Activated CD8-positive, alpha-beta T cell treated with anti-CD3 and anti-CD28 coated beads, Interleukin-2, amount 10 ng/mL, durations not matched to agents 7 days and 5 days (primary cell): ENCODE measurements around the gene DAB2. TPM values are rescaled to one million over a fixed set of nuclear protein-coding genes. Genes with fewer than 3 reads are reported as not detected.

ENCODE experiments used
- ATAC-seq: fragments of 150-1000 bp; cut with Tn5 transposase; one replicate; pipeline ENCODE4 v1.10.0; 2021; ENCODE audit warnings: moderate library complexity
- CTCF ChIA-PET: fragments of 350-600 bp; sonication (Branson Sonifier 250); formaldehyde crosslinking; loops from one replicate; lab custom pipeline; 2021; ENCODE audit warnings: antibody characterized with exemption; lab: Charles Lee
- POLR2A ChIA-PET: fragments of 350-600 bp; sonication (Branson Sonifier 250); formaldehyde crosslinking; loops from one replicate; lab custom pipeline; 2021; ENCODE audit warnings: antibody characterized with exemption; lab: Charles Lee
- DNase-seq: peaks from one replicate; pipeline ENCODE4 v3.0.0-alpha.2; 2020
- H3K27ac Mint-ChIP-seq: one replicate; pipeline ENCODE4 v1.8.0; 2021; ENCODE audit warnings: mild to moderate bottlenecking, mixed read lengths
- H3K27me3 Mint-ChIP-seq: one replicate; pipeline ENCODE4 v1.8.0; 2021; ENCODE audit warnings: low read depth, mixed read lengths
- H3K36me3 Mint-ChIP-seq: one replicate; pipeline ENCODE4 v1.8.0; 2021; ENCODE audit warnings: low read depth, mixed read lengths
- H3K4me1 Mint-ChIP-seq: one replicate; pipeline ENCODE4 v1.8.0; 2021; ENCODE audit warnings: low read depth, mixed read lengths
- H3K4me3 Mint-ChIP-seq: one replicate; pipeline ENCODE4 v1.8.0; 2021; ENCODE audit warnings: mild to moderate bottlenecking, mixed read lengths
- H3K9me3 Mint-ChIP-seq: one replicate; pipeline ENCODE4 v1.8.0; 2022; ENCODE audit warnings: mixed read lengths; ENCODE audit not compliant: insufficient read depth
- total RNA-seq, 2 experiments: library from RNA; stranded (reverse); gene quantifications; one replicate each; pipeline ENCODE4 v1.2.3, GENCODE V29; 2021

DAB2 gene
- total RNA-seq, 2 experiments from 2014 or later, result not detected

DNA sequence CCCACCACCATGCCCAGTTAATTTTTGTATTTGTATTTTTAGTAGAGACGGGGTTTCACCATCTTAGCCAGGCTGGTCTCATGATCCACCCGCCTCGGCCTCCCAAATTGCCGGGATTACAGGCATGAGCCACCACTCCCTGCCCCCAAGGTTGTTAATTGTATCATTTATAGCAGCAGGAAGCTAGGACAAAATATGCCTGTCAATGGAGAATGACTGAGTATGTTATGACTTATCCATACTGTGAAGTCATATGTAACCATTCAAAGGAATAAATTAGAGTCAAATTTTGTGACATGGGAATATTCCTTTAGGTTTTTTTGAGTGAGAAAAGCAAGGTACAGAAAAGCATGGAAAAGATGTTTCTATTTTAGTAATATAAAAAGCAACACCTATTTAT is 3.9 kb upstream of the DAB2 start:
- Mint-ChIP-seq H3K4me1 (peaks cover 5% of the 10 kb centered on the region), H3K4me3 (no peak overlapping the region), H3K36me3 (no peaks in the 10 kb centered on the region), H3K9me3 (no peaks in the 10 kb centered on the region), H3K27ac (no peak overlapping the region), H3K27me3 (peaks cover 38% of the 10 kb centered on the region)
- ChIA-PET CTCF (no interaction called here), POLR2A (no interaction called here)
- DNase-seq, result no peak
- no peak for ATAC-seq

DNA sequence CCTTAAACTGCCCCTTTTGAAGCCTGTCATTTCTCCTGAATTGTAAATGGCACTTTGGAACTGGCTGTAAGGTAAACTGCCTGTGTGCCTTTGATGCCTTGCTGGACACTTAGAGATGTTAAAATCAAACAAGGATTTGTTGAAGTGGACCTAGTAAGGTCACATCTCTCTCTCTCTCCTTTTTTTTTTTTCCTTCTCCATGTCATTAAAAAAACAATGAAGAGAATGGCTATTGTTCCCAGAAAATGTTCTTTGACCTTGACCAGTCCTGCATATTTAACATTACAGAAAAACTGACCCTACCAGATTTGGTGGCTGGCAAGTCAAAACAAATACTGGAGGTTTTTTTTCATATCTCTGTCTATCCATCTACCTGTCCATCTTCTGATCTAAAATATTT is 2.9 kb upstream of the DAB2 start:
- no peak overlapping the region for H3K4me3 Mint-ChIP-seq
- ChIA-PET CTCF (no interaction called here), POLR2A (no interaction called here)
- no peak for ATAC-seq
- peaks cover 41% of the 10 kb centered on the region for H3K27me3 Mint-ChIP-seq
- no peak for DNase-seq
- no peak overlapping the region for H3K27ac Mint-ChIP-seq
- no peaks in the 10 kb centered on the region for H3K36me3 Mint-ChIP-seq
- no peaks in the 10 kb centered on the region for H3K9me3 Mint-ChIP-seq
- H3K4me1 Mint-ChIP-seq, result peaks cover 5% of the 10 kb centered on the region

DNA sequence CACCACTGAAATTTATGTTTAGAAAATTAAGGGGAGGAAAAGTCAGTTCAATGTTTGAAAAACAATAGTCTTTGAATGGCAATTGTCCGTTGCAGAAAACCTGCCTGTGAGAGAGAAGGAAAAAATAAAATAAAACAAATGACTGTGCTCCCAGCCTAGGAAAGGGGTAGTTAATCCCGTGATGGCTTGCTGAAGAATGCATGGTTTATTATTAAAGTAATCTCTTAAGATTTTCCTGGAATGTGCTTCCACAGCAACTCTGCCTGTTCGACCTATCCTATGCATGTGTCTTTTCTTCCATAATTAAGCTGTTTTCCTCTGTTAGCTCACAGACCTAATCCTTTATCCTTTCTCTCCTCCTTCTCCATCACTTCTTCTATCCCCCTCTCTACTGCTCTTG is 2.4 kb upstream of the DAB2 start:
- H3K27me3 Mint-ChIP-seq, result peaks cover 41% of the 10 kb centered on the region
- ATAC-seq, result no peak
- H3K4me3 Mint-ChIP-seq, result no peak overlapping the region
- CTCF ChIA-PET, result no interaction called here
- no peak for DNase-seq
- no peaks in the 10 kb centered on the region for H3K36me3 Mint-ChIP-seq
- H3K4me1 Mint-ChIP-seq, result peaks cover 5% of the 10 kb centered on the region
- no peak overlapping the region for H3K27ac Mint-ChIP-seq
- H3K9me3 Mint-ChIP-seq, result no peaks in the 10 kb centered on the region
- POLR2A ChIA-PET, result no interaction called here

DNA sequence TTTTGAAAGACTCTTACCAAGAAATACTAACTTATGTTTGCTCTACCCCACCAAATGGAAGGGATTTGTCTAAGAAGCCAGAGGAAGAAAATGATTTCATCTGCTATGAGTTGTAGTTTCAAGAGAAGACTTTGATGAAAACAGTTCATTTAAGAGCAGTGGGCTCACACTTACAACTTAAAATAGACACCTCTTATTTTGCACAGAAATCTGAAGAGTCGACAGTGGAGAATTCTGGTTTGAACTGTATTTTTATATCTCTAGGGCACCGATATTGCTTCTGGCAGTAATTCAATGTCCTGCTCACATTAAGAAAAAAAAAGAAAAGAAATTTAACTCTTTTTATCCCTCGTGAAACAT is 1.9 kb upstream of the DAB2 start:
- no peak overlapping the region for H3K27ac Mint-ChIP-seq
- no peak overlapping the region for H3K4me3 Mint-ChIP-seq
- peaks cover 5% of the 10 kb centered on the region for H3K4me1 Mint-ChIP-seq
- ATAC-seq (no peak), DNase-seq (no peak)
- H3K36me3 Mint-ChIP-seq, result no peaks in the 10 kb centered on the region
- H3K9me3 Mint-ChIP-seq, result no peaks in the 10 kb centered on the region
- H3K27me3 Mint-ChIP-seq, result peaks cover 41% of the 10 kb centered on the region
- POLR2A ChIA-PET, result no interaction called here
- CTCF ChIA-PET, result no interaction called here

DNA sequence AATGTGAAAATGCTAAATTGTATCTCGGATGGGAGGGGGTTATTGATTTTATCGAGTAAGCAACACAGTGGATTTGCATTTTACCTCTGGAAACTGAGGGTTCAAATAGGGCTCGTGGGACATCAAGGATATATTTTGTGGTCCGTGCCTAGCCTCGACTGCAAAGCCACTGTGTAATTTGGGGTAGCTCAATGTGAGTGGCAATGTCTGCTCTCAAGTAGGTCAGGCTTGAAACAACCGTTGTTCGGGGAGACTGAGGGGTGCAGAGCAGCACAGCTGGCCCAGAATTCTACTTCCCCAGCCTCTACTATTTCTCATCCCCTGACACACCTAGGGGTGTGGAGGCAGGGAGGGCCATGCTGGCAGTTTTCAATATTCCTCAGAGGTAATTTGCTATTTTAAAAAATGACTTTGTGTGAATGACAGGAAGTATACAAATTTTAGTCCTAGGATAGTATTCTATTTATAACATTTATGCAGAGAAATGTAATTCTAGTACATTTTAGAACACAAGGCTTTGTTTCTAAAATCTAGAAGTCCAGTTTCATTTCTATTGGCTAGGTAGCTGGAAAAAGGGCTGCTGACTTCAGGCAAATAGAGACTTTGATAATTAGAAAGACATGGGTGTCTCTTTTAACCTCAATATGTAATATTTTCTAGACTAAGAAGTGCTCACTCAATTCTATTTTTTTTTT is 1.4 kb upstream of the DAB2 start:
- ChIA-PET POLR2A (no interaction called here), CTCF (interaction anchor here (1.0 to 2.7 kb wide), 2 partner anchors 14 to 121 kb away, joined by 3 to 12 read pairs; no protein-coding TSS in a partner anchor)
- Mint-ChIP-seq H3K27ac (no peak overlapping the region), H3K4me3 (no peak overlapping the region), H3K9me3 (no peaks in the 10 kb centered on the region), H3K36me3 (no peaks in the 10 kb centered on the region), H3K4me1 (peaks cover 5% of the 10 kb centered on the region), H3K27me3 (peaks cover 44% of the 10 kb centered on the region)
- DNase-seq (no peak), ATAC-seq (no peak)

DNA sequence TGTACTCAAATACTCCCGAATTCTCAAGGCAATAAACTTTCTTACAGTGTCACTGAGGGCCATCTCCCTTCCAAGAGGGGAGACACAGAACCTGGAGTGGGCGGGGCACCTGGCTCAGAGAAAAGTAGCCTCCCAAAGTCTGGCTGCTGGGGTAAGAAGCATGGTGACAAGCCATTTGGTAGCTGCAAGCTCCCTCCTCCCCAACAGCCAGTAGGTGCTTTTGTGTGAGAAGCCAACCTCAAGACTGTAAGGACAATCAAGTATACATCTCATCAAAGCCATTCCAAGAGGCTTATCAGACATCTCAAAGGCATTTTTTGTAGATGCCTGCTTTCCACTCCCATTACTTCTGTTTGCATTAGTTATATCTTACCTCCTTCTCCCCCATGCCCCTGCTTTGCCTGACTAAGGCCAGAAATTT is 1.4 kb downstream of the DAB2 start:
- ChIA-PET CTCF (interaction anchor here (0.9 to 2.7 kb wide), 3 partner anchors 22 to 206 kb away, joined by 3 to 12 read pairs (median 7); no protein-coding TSS in a partner anchor), POLR2A (interaction anchor here (1.0 kb wide), 1 partner anchor 11 kb away, joined by 3 read pairs; no protein-coding TSS in a partner anchor)
- no peak overlapping the region for H3K4me3 Mint-ChIP-seq
- ATAC-seq (no peak), DNase-seq (no peak)
- H3K27ac Mint-ChIP-seq, result no peak overlapping the region
- H3K9me3 Mint-ChIP-seq, result no peaks in the 10 kb centered on the region
- peaks cover 44% of the 10 kb centered on the region for H3K27me3 Mint-ChIP-seq
- no peaks in the 10 kb centered on the region for H3K36me3 Mint-ChIP-seq
- H3K4me1 Mint-ChIP-seq, result peaks cover 5% of the 10 kb centered on the region

DNA sequence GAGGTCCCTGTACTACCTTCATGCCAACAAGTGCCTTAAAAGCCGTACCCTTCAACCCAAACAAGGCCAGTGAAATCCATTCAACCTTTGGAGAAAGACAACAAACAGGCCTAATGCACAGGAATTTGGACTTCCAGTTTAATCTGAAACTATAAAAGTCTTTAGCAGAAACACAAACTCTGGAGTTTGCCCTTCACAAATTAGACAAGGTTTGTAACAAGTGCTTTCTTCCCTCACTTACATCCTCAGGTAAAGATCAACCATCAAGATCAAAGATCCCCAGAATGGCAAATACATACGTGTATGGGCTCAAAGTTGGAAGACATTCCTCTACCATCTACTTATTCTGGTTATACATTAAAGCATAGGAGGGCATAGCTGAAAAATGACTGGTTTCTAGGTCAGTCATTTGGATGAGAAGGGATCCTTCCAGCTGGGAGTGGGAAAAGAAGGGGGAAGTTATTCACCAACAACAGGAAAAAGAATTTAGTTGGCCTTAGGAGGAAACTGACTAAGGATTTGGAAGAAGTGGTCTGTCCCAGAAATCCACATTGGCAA is 2.0 kb downstream of the DAB2 start:
- CTCF ChIA-PET, result no interaction called here

DNA sequence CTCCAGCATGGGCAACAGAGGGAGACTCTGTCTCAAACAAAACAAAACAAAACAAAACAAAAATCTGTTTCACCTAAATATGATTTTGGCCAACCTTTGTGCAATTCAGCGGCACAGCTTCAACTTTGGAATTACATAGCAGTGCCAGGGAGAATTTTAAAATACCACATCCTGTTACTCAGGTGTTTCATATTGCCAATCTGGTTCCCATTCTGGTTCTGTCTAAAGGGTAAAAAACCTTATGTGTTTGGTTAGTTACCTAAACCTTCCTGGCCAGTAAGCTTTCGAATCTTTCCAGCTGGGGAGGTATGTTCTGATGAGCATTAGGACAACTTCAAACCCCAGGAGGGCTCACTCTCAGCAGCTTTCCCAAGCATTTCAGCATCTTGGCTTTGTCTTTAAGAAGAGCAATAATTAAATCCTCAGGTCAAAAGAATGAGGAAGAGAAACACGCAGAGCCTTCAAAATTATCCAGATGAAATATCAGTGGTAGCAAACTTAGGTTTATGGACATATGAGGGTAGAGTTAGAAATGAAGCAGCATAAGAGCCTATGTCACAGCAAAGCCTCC is 2.7 kb downstream of the DAB2 start:
- CTCF ChIA-PET, result interaction anchor here (0.8 kb wide), 1 partner anchor 205 kb away, joined by 3 read pairs; no protein-coding TSS in a partner anchor
- no peaks in the 10 kb centered on the region for H3K36me3 Mint-ChIP-seq
- H3K9me3 Mint-ChIP-seq, result no peaks in the 10 kb centered on the region
- POLR2A ChIA-PET, result interaction anchor here (0.6 kb wide), 1 partner anchor 41 kb away, joined by 3 read pairs; no protein-coding TSS in a partner anchor
- H3K4me1 Mint-ChIP-seq, result peaks cover 5% of the 10 kb centered on the region
- DNase-seq, result no peak
- H3K4me3 Mint-ChIP-seq, result no peak overlapping the region
- no peak for ATAC-seq
- H3K27me3 Mint-ChIP-seq, result peaks cover 46% of the 10 kb centered on the region
- H3K27ac Mint-ChIP-seq, result no peak overlapping the region

More for the DNA sequence above, 2.0 kb downstream of the DAB2 start:
- DNase-seq (no peak), ATAC-seq (no peak)
- peaks cover 5% of the 10 kb centered on the region for H3K4me1 Mint-ChIP-seq
- POLR2A ChIA-PET, result interaction anchor here (0.6 kb wide), 1 partner anchor 42 kb away, joined by 3 read pairs; no protein-coding TSS in a partner anchor
- H3K9me3 Mint-ChIP-seq, result no peaks in the 10 kb centered on the region
- peaks cover 46% of the 10 kb centered on the region for H3K27me3 Mint-ChIP-seq
- no peak overlapping the region for H3K4me3 Mint-ChIP-seq
- no peaks in the 10 kb centered on the region for H3K36me3 Mint-ChIP-seq
- H3K27ac Mint-ChIP-seq, result no peak overlapping the region

DNA sequence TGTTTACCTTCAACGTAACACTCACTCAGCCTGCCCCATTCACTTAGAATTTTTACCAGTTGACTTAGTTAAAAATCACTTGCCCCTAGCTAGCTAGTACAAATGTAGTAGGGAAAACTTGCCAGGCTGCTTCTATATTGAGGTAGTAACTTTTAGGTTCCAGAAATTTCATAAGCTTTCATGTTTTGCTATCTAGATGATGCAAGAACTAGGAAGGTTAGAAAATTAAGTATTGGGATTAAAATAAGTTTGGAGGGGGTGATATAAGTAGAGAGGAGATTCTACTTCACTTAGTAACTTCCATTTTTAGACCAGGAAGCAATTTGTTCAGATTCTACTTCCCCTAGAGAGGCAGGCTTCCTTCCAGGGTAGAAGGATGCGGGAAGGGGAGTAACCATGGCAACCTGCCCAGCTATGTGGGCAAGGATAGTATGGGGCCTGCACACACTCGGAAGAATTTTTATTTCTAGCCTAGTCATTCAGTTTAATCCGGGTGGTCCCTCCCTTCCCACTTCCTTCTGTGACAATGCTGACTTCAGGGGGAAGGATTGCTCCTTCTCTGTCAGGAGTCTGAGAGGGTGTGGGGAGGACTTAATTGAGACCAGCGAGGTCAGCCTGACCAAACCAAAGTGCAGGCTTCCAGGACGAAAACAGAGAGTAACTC is 4.2 kb downstream of the DAB2 start:
- peaks cover 5% of the 10 kb centered on the region for H3K4me1 Mint-ChIP-seq
- no peaks in the 10 kb centered on the region for H3K9me3 Mint-ChIP-seq
- no peaks in the 10 kb centered on the region for H3K36me3 Mint-ChIP-seq
- no peak overlapping the region for H3K4me3 Mint-ChIP-seq
- no peak for ATAC-seq
- POLR2A ChIA-PET, result interaction anchor here (0.6 kb wide), 1 partner anchor 20 kb away, joined by 4 read pairs; no protein-coding TSS in a partner anchor
- H3K27me3 Mint-ChIP-seq, result peaks cover 40% of the 10 kb centered on the region
- CTCF ChIA-PET, result interaction anchor here (0.6 kb wide), 1 partner anchor 540 kb away, joined by 3 read pairs; no protein-coding TSS in a partner anchor
- H3K27ac Mint-ChIP-seq, result no peak overlapping the region
- no peak for DNase-seq

DNA sequence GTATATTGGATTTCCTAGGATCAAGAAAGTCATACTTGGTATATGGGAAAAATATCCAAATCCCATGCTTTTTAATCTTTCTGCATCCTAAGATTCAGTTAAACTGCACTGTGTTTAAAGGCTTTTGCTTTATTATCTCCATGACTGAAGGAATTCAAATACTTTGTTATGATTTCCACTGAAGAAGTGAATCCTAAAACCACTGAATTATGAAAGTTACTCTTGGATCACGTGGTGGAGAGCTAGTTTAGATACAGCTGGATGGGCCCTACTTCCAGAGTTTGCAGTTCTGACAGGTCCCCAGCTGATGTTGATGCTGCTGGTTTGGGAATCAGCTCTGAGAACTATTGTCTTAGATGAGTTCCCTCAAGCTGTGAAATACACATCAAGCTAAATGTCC is 5.0 kb downstream of the DAB2 start:
- ChIA-PET CTCF (no interaction called here), POLR2A (interaction anchor here (0.6 kb wide), 1 partner anchor 21 kb away, joined by 4 read pairs; no protein-coding TSS in a partner anchor)
- Mint-ChIP-seq H3K4me3 (no peak overlapping the region), H3K36me3 (no peaks in the 10 kb centered on the region), H3K9me3 (no peaks in the 10 kb centered on the region), H3K4me1 (peaks cover 5% of the 10 kb centered on the region), H3K27me3 (peaks cover 36% of the 10 kb centered on the region), H3K27ac (no peak overlapping the region)
- ATAC-seq (no peak), DNase-seq (no peak)

DNA sequence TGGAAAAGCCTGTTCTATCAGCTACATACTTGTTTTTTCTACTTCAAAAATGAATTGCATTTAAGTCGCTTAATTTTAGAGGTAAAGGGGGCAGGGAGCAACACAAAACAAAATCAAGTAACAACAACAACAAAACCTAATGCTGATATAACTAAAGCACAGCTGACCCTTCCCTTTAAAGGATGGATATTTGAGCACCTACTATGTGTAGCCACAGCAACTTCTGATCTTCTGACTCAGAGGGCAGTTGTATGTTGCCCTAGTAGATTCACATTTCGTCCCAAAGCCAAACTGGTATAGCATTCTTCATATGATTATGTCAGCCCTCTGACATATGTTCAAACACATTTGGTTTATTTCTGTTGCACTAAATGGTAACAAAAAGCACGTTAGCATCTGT is 6.8 kb downstream of the DAB2 start:
- H3K4me1 Mint-ChIP-seq, result no peaks in the 10 kb centered on the region
- no peak overlapping the region for H3K27ac Mint-ChIP-seq
- POLR2A ChIA-PET, result no interaction called here

More for the DNA sequence above, 6.8 kb downstream of the DAB2 start:
- CTCF ChIA-PET, result no interaction called here
- Mint-ChIP-seq H3K27me3 (peaks cover 22% of the 10 kb centered on the region), H3K4me3 (no peak overlapping the region), H3K9me3 (no peaks in the 10 kb centered on the region), H3K36me3 (no peaks in the 10 kb centered on the region)
- DNase-seq (no peak), ATAC-seq (no peak)
